ENCODE results near the gene SH2D6. TPM values are rescaled to one million over a fixed set of nuclear protein-coding genes. Genes with fewer than 3 reads are reported as not detected.

The SH2D6 gene
- total and polyA plus RNA-seq, 2 of the 8 experiments (the other 6 are each of a cell fraction or from before 2014, with no cell fraction given): 0.42 TPM; not detected in 1

- no peak for TF ChIP-seq EGR1 (IDR thresholded peaks at IDR 0.05; ENCODE audit: borderline replicate concordance, low read depth, low read length)
- TF ChIP-seq MAX (IDR thresholded peaks at IDR 0.05): no peak
- no peak for TF ChIP-seq CHD1 (IDR thresholded peaks at IDR 0.05; ENCODE audit: low read depth, low read length)
- no peak for TF ChIP-seq RNF2 (IDR thresholded peaks at IDR 0.05; ENCODE audit: borderline replicate concordance, low read depth, low read length, missing control alignments, poor library complexity, severe bottlenecking)
- TF ChIP-seq CREB1 (IDR thresholded peaks at IDR 0.05): no peak
- no peak for TF ChIP-seq RFX5 (IDR thresholded peaks at IDR 0.05; ENCODE audit: borderline replicate concordance, low read depth, low read length)
- no peak for TF ChIP-seq NANOG (IDR thresholded peaks at IDR 0.05; ENCODE audit: insufficient read depth, low read depth, low read length, poor library complexity, severe bottlenecking)
- no peak overlapping the region for H2BK20ac ChIP-seq (ENCODE audit: low read length)
- H3K9me3 ChIP-seq (ENCODE audit: insufficient read depth in 2 of 2, low read depth in 1 of 2, low read length in 1 of 2): no peaks in the 10 kb centered on the region
- H2BK15ac ChIP-seq (ENCODE audit: low read length): no peak overlapping the region
- DNase-seq (ENCODE audit: low read depth in 1 of 2, low spot score in 2 of 2) (no peak), FAIRE-seq (no peak)
- H2BK120ac ChIP-seq (replicated peaks; ENCODE audit: low read depth, low read length): no peak overlapping the region
- no peaks in the 10 kb centered on the region for H3K36me3 ChIP-seq (ENCODE audit: control insufficient read depth in 2 of 4, insufficient read depth in 4 of 4, low read length in 3 of 4)
- H2AFZ ChIP-seq (ENCODE audit: low read length): no peak overlapping the region
- H4K8ac ChIP-seq (ENCODE audit: extremely low read depth, insufficient read depth, low read length): no peak overlapping the region
- H3K27me3 ChIP-seq (replicated peaks in 1 of 4; ENCODE audit: control insufficient read depth in 3 of 4, extremely low read depth in 1 of 4, insufficient read depth in 3 of 4, low read length in 3 of 4): peaks cover 0 to 14% (median 5%) of the 10 kb centered on the region in 4 experiments; a peak in 4 of 7 replicates
- POLR2A ChIA-PET (ENCODE audit: partially characterized antibody): interaction anchor here (0.9 to 55.3 kb wide), 9 partner anchors 8 to 108 kb away, joined by 3 to 1889 read pairs (median 4); partner anchors contain the start of genes GGCX, MAT2A and SH2D6
- H3K9ac ChIP-seq (replicated peaks in 1 of 4; ENCODE audit: extremely low read depth in 1 of 4, low read depth in 3 of 4, low read length in 3 of 4): no peak overlapping the region
- H3K4me1 ChIP-seq (replicated peaks in 1 of 4; ENCODE audit: control insufficient read depth in 3 of 4, insufficient read depth in 4 of 4, low read length in 3 of 4): peaks cover 7 to 26% (median 20%) of the 10 kb centered on the region in 4 experiments
- H3K23me2 ChIP-seq (ENCODE audit: low read depth, low read length): peaks cover 2% of the 10 kb centered on the region; the same call in 1 of the 2 replicates
- no peak overlapping the region for H3K56ac ChIP-seq (replicated peaks; ENCODE audit: insufficient read length, low read depth, low read length)
- CTCF ChIA-PET (ENCODE audit: partially characterized antibody): interaction anchor here (0.8 to 2.3 kb wide), 9 partner anchors 8 to 113 kb away, joined by 3 to 7 read pairs (median 4); no protein-coding TSS in a partner anchor
- H4K20me1 ChIP-seq (replicated peaks in 1 of 2; ENCODE audit: control insufficient read depth in 1 of 2, insufficient read depth in 2 of 2, low read length in 2 of 2): no peaks in the 10 kb centered on the region
- 88% methylated on average over 6 of the region's 6 CpGs; no CpG with 5 or more reads in 1 of the 2 experiments for WGBS, 2 experiments (ENCODE audit: extremely low coverage in 1 of 2, insufficient coverage in 1 of 2, insufficient read length in 1 of 2, insufficient replicate concordance in 2 of 2, low coverage in 1 of 2, low lambda C conversion rate in 2 of 2, missing lambda C conversion rate in 1 of 2)
- no peak overlapping the region for H2BK5ac ChIP-seq (ENCODE audit: low read depth, low read length)
- no peak overlapping the region for H3K23ac ChIP-seq (ENCODE audit: insufficient read length)
- no peak overlapping the region; the same call in 1 of the 2 replicates for H2AK5ac ChIP-seq (ENCODE audit: low read depth, low read length)
- no peak overlapping the region for H3K27ac ChIP-seq (ENCODE audit: low read depth, low read length)
- H3K18ac ChIP-seq (ENCODE audit: extremely low read depth, low read length): no peak overlapping the region
- no peaks in the 10 kb centered on the region for H3K79me2 ChIP-seq (ENCODE audit: control insufficient read depth in 1 of 2, insufficient read depth in 2 of 2, low read length in 2 of 2)
- no peaks in the 10 kb centered on the region; the same call in 1 of the 2 replicates for H3K79me1 ChIP-seq (ENCODE audit: low read depth, low read length)
- no peak overlapping the region for H3K14ac ChIP-seq (ENCODE audit: insufficient read length)
- no peak overlapping the region for H3K4ac ChIP-seq (replicated peaks; ENCODE audit: insufficient read length, low read depth, low read length)
- H4K91ac ChIP-seq (replicated peaks; ENCODE audit: insufficient read length, low read length): no peak overlapping the region
- H2BK12ac ChIP-seq (ENCODE audit: low read depth, low read length): no peak overlapping the region
- no peak overlapping the region for H3K4me3 ChIP-seq (ENCODE audit: extremely low read depth in 1 of 4, insufficient read depth in 2 of 4, low read depth in 3 of 4, low read length in 4 of 4)
- no peak overlapping the region for H4K5ac ChIP-seq (ENCODE audit: insufficient read length, low read depth, low read length)
- H3K4me2 ChIP-seq (ENCODE audit: insufficient read depth in 1 of 2, low read depth in 2 of 2, low read length in 2 of 2): no peak overlapping the region
These were observed 20.5 kb downstream of the SH2D6 start for GRCh38 chr2:85439025-85439472.

Data from H1 (cell line).